ENCODE results near the gene CALU. TPM values are rescaled to one million over a fixed set of nuclear protein-coding genes. Genes with fewer than 3 reads are reported as not detected.

Gene CALU
- total RNA-seq, 4 donors from 2014 or later = 188 to 269 (median 199) TPM

GRCh38 chr7:128694738-128695137, 44.4 kb upstream of the CALU start:
- no peak for DNase-seq (ENCODE audit: extremely low spot score)
- WGBS = 33% methylated on average over 2 of the region's 2 CpGs
- no peak overlapping the region for H3K4me3 ChIP-seq
- TF ChIP-seq POLR2A (IDR thresholded peaks at IDR 0.05; ENCODE audit: low read depth) = no peak
- TF ChIP-seq POLR2AphosphoS5 (IDR thresholded peaks at IDR 0.05) = no peak
- no peak for TF ChIP-seq EP300 (IDR thresholded peaks at IDR 0.05)
- TF ChIP-seq CTCF (IDR thresholded peaks at IDR 0.05) = no peak
- no peak overlapping the region for H3K27ac ChIP-seq (replicated peaks in 1 of 4)
- H3K9me3 ChIP-seq = no peaks in the 10 kb centered on the region
- peaks cover 8 to 10% (median 9%) of the 10 kb centered on the region in 4 donors for H3K4me1 ChIP-seq
- peaks cover 0 to 46% (median 20%) of the 10 kb centered on the region in 4 donors for H3K27me3 ChIP-seq
- intact Hi-C loops (cut with DNase I) = no loop called here
- H3K36me3 ChIP-seq = no peaks in the 10 kb centered on the region

GRCh38 chr7:128697302-128697905, 41.8 kb upstream of the CALU start:
- H3K27ac ChIP-seq (replicated peaks in 1 of 4) = no peak overlapping the region
- intact Hi-C loops (cut with DNase I) = no loop called here
- no peaks in the 10 kb centered on the region for H3K9me3 ChIP-seq
- TF ChIP-seq POLR2AphosphoS5 (IDR thresholded peaks at IDR 0.05) (no peak), CTCF (IDR thresholded peaks at IDR 0.05) (peak in 1 of 3 experiments; percentile 19)
- WGBS = 2% methylated on average over 32 of the region's 37 CpGs
- peak overlapping the region; percentile 38 to 56 (median 45) for H3K4me3 ChIP-seq
- H3K27me3 ChIP-seq = peaks cover 0 to 59% (median 24%) of the 10 kb centered on the region in 4 donors
- DNase-seq (ENCODE audit: extremely low spot score) = no peak
- no peaks in the 10 kb centered on the region for H3K36me3 ChIP-seq
- peaks cover 8 to 10% (median 9%) of the 10 kb centered on the region in 4 donors for H3K4me1 ChIP-seq

GRCh38 chr7:128699196-128699712, 39.9 kb upstream of the CALU start:
- H3K4me1 ChIP-seq = peaks cover 8 to 10% (median 9%) of the 10 kb centered on the region in 4 donors
- peaks cover 0 to 59% (median 24%) of the 10 kb centered on the region in 4 donors for H3K27me3 ChIP-seq
- TF ChIP-seq POLR2A (IDR thresholded peaks at IDR 0.05; ENCODE audit: low read depth) = no peak
- DNase-seq (ENCODE audit: extremely low spot score) = no peak
- no peak overlapping the region for H3K4me3 ChIP-seq
- 92% methylated on average over 3 of the region's 3 CpGs for WGBS
- no peaks in the 10 kb centered on the region for H3K36me3 ChIP-seq
- intact Hi-C loops (cut with DNase I) = no loop called here
- no peaks in the 10 kb centered on the region for H3K9me3 ChIP-seq
- H3K27ac ChIP-seq (replicated peaks in 1 of 4) = no peak overlapping the region

- Histone ChIP-seq H3K36me3 (no peaks in the 10 kb centered on the region), H3K4me1 (peaks cover 8 to 10% (median 9%) of the 10 kb centered on the region in 4 donors), H3K27me3 (peaks cover 0 to 58% (median 24%) of the 10 kb centered on the region in 4 donors), H3K9me3 (no peaks in the 10 kb centered on the region), H3K4me3 (no peak overlapping the region), H3K27ac (replicated peaks in 1 of 4) (no peak overlapping the region)
- WGBS = 71% methylated on average over 1 of the region's 1 CpG
- intact Hi-C loops (cut with DNase I) = no loop called here
- TF ChIP-seq POLR2AphosphoS5 (IDR thresholded peaks at IDR 0.05) (no peak), CTCF (IDR thresholded peaks at IDR 0.05) (no peak), POLR2A (IDR thresholded peaks at IDR 0.05; ENCODE audit: low read depth) (no peak), EP300 (IDR thresholded peaks at IDR 0.05) (no peak)
- DNase-seq (ENCODE audit: extremely low spot score) = no peak
These were observed 39.3 kb upstream of the CALU start for GRCh38 chr7:128699895-128700294.

GRCh38 chr7:128701062-128701785, 37.9 kb upstream of the CALU start:
- no peaks in the 10 kb centered on the region for H3K36me3 ChIP-seq
- no peaks in the 10 kb centered on the region for H3K9me3 ChIP-seq
- H3K27ac ChIP-seq (replicated peaks in 1 of 4) = no peak overlapping the region
- 80% methylated on average over 6 of the region's 6 CpGs for WGBS
- DNase-seq (ENCODE audit: extremely low spot score) = no peak
- peaks cover 8 to 10% (median 9%) of the 10 kb centered on the region in 4 donors for H3K4me1 ChIP-seq
- intact Hi-C loops (cut with DNase I) = no loop called here
- peaks cover 0 to 48% (median 24%) of the 10 kb centered on the region in 4 donors for H3K27me3 ChIP-seq
- TF ChIP-seq EP300 (IDR thresholded peaks at IDR 0.05) = no peak
- TF ChIP-seq POLR2A (IDR thresholded peaks at IDR 0.05; ENCODE audit: low read depth) = no peak
- no peak for TF ChIP-seq POLR2AphosphoS5 (IDR thresholded peaks at IDR 0.05)
- no peak for TF ChIP-seq CTCF (IDR thresholded peaks at IDR 0.05)
- no peak overlapping the region for H3K4me3 ChIP-seq
